H1 (cell line): ENCODE measurements around the gene CSNK2A3.

Source experiments
- CREB1 ChIP-seq: IDR thresholded peaks from 2 replicates; pipeline ENCODE4 v1.6.1; 2012; ENCODE audit warnings: inconsistent platforms
- CTBP2 ChIP-seq: IDR thresholded peaks from 2 replicates; pipeline ENCODE4 v1.7.0; 2011; ENCODE audit warnings: borderline replicate concordance, mild to moderate bottlenecking, moderate library complexity, mixed read lengths, low read length; ENCODE audit not compliant: insufficient read depth, insufficient read length
- EZH2 ChIP-seq: fragments of 200-600 bp; sonication (generic); IDR thresholded peaks from 2 replicates; pipeline ENCODE4 v1.7.1; 2012; ENCODE audit warnings: low read depth, mild to moderate bottlenecking, moderate library complexity, low read length, inconsistent platforms; ENCODE audit not compliant: severe bottlenecking
- KDM1A ChIP-seq: fragments of 200-600, 300-600 bp; sonication (generic); IDR thresholded peaks from 2 replicates; pipeline ENCODE4 v1.7.1; 2016; ENCODE audit warnings: mild to moderate bottlenecking, low read length, borderline replicate concordance
- POLR2A ChIP-seq, 2 experiments: IDR thresholded peaks; 1 replicate in 1 of 2; 2 replicates in 1 of 2; pipeline ENCODE4 v1.6.1; 2011; ENCODE audit warnings: low read depth in 2 of 2, low read length in 2 of 2, mild to moderate bottlenecking in 2 of 2; ENCODE audit errors: control extremely low read depth in 1 of 2
- POLR2AphosphoS5 ChIP-seq: IDR thresholded peaks from 2 replicates; pipeline ENCODE4 v1.6.1; 2011; ENCODE audit warnings: low read depth, low read length
- RNF2 ChIP-seq: fragments of 200-900, 300-1000 bp; sonication (generic); IDR thresholded peaks from 2 replicates; pipeline ENCODE4 v1.7.1; 2016; ENCODE audit warnings: borderline replicate concordance, low read depth, mild to moderate bottlenecking, antibody characterized with exemption, low read length; ENCODE audit not compliant: poor library complexity, severe bottlenecking; ENCODE audit errors: missing control alignments
- SIN3A ChIP-seq, 2 experiments: IDR thresholded peaks in 1 of 2; conservative IDR thresholded peaks in 1 of 2; 2 replicates each; pipeline ENCODE4 v1.6.1; 2011 to 2012; ENCODE audit warnings: low read length in 2 of 2, improper control_type of control experiment in 1 of 2, low read depth in 1 of 2, mild to moderate bottlenecking in 1 of 2
- SP4 ChIP-seq: IDR thresholded peaks from 2 replicates; pipeline ENCODE4 v1.6.1; 2012; ENCODE audit warnings: low read length, inconsistent platforms
- SRF ChIP-seq: IDR thresholded peaks from 2 replicates; pipeline ENCODE4 v1.6.1; 2011; ENCODE audit warnings: mild to moderate bottlenecking, low read depth, low read length, moderate library complexity
- SUZ12 ChIP-seq: fragments of 200-600 bp; sonication (generic); IDR thresholded peaks from 2 replicates; pipeline ENCODE4 v1.6.1; 2012; ENCODE audit warnings: mild to moderate bottlenecking, inconsistent platforms, low read length, moderate library complexity, mixed read lengths
- ZNF274 ChIP-seq: IDR thresholded peaks from 2 replicates; pipeline ENCODE4 v1.7.0; 2012; ENCODE audit warnings: low read length, borderline replicate concordance; ENCODE audit errors: extremely low read depth
- TF ChIP-seq, protein P1 (sequence below), 3 experiments: IDR thresholded peaks; 1 replicate in 2 of 3; 2 replicates in 1 of 3; pipeline versions ENCODE4 v1.5.1 to v1.6.1; 2011; ENCODE audit warnings: low read length in 3 of 3, mild to moderate bottlenecking in 3 of 3, inconsistent platforms in 2 of 3, low read depth in 1 of 3, moderate library complexity in 1 of 3; ENCODE audit not compliant: insufficient read depth in 1 of 3; ENCODE audit errors: control extremely low read depth in 1 of 3
- TF ChIP-seq, protein P2 (sequence below): IDR thresholded peaks from 2 replicates; pipeline ENCODE4 v1.6.1; 2011; ENCODE audit warnings: low read depth, mild to moderate bottlenecking, low read length; ENCODE audit not compliant: insufficient read depth

DNA sequence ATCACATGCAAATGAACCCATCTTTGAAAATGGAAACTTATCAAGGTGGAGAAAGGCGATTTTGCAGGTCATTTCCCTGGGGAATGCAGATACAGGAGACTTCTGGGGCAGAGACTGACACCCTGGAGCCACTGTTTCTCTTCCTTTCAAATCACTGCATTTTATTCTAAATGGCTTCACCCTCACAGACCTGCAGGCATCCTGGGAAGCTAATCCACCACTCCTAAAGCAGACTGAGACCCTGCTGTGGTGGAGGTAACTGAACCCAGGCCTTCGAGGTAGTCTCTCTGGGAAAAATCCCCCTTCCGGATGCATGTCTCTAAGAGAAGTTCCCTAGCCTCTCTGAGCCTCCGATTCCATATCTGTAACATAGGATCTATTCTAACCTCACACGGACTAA is 20.9 kb upstream of the CSNK2A3 start:
- no peak for TF ChIP-seq EZH2
- TF ChIP-seq SP4 = no peak
- TF ChIP-seq POLR2AphosphoS5 = no peak
- no peak for TF ChIP-seq SIN3A (conservative IDR thresholded peaks at IDR 0.05 in 1 of 2, IDR thresholded peaks at IDR 0.05 in 1 of 2; ENCODE audit: low read depth in 1 of 2, low read length in 2 of 2)
- TF ChIP-seq CTBP2 = no peak
- TF ChIP-seq POLR2A (IDR thresholded peaks at IDR 0.05; ENCODE audit: control extremely low read depth in 1 of 2, low read depth in 2 of 2, low read length in 2 of 2) = no peak
- TF ChIP-seq KDM1A = no peak
- TF ChIP-seq CREB1 = no peak
- no peak for TF ChIP-seq SUZ12
- TF ChIP-seq, protein P1, sequence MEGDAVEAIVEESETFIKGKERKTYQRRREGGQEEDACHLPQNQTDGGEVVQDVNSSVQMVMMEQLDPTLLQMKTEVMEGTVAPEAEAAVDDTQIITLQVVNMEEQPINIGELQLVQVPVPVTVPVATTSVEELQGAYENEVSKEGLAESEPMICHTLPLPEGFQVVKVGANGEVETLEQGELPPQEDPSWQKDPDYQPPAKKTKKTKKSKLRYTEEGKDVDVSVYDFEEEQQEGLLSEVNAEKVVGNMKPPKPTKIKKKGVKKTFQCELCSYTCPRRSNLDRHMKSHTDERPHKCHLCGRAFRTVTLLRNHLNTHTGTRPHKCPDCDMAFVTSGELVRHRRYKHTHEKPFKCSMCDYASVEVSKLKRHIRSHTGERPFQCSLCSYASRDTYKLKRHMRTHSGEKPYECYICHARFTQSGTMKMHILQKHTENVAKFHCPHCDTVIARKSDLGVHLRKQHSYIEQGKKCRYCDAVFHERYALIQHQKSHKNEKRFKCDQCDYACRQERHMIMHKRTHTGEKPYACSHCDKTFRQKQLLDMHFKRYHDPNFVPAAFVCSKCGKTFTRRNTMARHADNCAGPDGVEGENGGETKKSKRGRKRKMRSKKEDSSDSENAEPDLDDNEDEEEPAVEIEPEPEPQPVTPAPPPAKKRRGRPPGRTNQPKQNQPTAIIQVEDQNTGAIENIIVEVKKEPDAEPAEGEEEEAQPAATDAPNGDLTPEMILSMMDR (IDR thresholded peaks at IDR 0.05; ENCODE audit: control extremely low read depth in 1 of 3, insufficient read depth in 1 of 3, low read depth in 1 of 3, low read length in 3 of 3) = no peak
- no peak for TF ChIP-seq RNF2
- TF ChIP-seq, protein P2, sequence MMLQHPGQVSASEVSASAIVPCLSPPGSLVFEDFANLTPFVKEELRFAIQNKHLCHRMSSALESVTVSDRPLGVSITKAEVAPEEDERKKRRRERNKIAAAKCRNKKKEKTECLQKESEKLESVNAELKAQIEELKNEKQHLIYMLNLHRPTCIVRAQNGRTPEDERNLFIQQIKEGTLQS = no peak
- TF ChIP-seq ZNF274 = no peak
- TF ChIP-seq SRF = no peak
